ENCODE data around the gene SIN3B. TPM values are rescaled to one million over a fixed set of nuclear protein-coding genes. Genes with fewer than 3 reads are reported as not detected.
A peak's percentile ranks its signal among the peaks of the same experiment; 100 is the strongest.

Gene SIN3B
- total and polyA plus RNA-seq, 9 of the 15 experiments (the other 6 are each of a cell fraction or from before 2014, with no cell fraction given): 0.51 to 34.2 (median 14.3) TPM

GRCh38 chr19:16887353-16888265 is 58.4 kb downstream of the SIN3B start (continued):
- TF ChIP-seq, protein P1, sequence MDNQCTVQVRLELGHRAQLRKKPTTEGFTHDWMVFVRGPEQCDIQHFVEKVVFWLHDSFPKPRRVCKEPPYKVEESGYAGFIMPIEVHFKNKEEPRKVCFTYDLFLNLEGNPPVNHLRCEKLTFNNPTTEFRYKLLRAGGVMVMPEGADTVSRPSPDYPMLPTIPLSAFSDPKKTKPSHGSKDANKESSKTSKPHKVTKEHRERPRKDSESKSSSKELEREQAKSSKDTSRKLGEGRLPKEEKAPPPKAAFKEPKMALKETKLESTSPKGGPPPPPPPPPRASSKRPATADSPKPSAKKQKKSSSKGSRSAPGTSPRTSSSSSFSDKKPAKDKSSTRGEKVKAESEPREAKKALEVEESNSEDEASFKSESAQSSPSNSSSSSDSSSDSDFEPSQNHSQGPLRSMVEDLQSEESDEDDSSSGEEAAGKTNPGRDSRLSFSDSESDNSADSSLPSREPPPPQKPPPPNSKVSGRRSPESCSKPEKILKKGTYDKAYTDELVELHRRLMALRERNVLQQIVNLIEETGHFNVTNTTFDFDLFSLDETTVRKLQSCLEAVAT (IDR thresholded peaks at IDR 0.05): peak in 1 of 2 experiments; percentile 93; a peak in 2 of 4 replicates
- no peak for TF ChIP-seq DIDO1 (tag; IDR thresholded peaks at IDR 0.05; ENCODE audit: low read depth)
- peak; percentile 60; the same call in 1 of the 2 replicates for TF ChIP-seq NFXL1 (CRISPR knock-in tag; IDR thresholded peaks at IDR 0.05)
- peak; percentile 54 for TF ChIP-seq EP400 (IDR thresholded peaks at IDR 0.05)
- TF ChIP-seq HNRNPH1 (optimal IDR thresholded peaks at IDR 0.05; ENCODE audit: low read depth, low read length): no peak
- peak; percentile 21 for TF ChIP-seq RBM22 (IDR thresholded peaks at IDR 0.05; ENCODE audit: low read depth, low read length, poor library complexity, severe bottlenecking)
- peak; percentile 65; the same call in 1 of the 2 replicates for TF ChIP-seq DPF2 (IDR thresholded peaks at IDR 0.05)
- no peak for TF ChIP-seq SRSF1 (IDR thresholded peaks at IDR 0.05; ENCODE audit: low read depth, low read length)
- TF ChIP-seq CBX3 (IDR thresholded peaks at IDR 0.05; ENCODE audit: borderline replicate concordance in 1 of 2, low read length in 2 of 2): no peak
- TF ChIP-seq ATF6 (CRISPR knock-in tag; IDR thresholded peaks at IDR 0.05): no peak
- TF ChIP-seq, protein P2, sequence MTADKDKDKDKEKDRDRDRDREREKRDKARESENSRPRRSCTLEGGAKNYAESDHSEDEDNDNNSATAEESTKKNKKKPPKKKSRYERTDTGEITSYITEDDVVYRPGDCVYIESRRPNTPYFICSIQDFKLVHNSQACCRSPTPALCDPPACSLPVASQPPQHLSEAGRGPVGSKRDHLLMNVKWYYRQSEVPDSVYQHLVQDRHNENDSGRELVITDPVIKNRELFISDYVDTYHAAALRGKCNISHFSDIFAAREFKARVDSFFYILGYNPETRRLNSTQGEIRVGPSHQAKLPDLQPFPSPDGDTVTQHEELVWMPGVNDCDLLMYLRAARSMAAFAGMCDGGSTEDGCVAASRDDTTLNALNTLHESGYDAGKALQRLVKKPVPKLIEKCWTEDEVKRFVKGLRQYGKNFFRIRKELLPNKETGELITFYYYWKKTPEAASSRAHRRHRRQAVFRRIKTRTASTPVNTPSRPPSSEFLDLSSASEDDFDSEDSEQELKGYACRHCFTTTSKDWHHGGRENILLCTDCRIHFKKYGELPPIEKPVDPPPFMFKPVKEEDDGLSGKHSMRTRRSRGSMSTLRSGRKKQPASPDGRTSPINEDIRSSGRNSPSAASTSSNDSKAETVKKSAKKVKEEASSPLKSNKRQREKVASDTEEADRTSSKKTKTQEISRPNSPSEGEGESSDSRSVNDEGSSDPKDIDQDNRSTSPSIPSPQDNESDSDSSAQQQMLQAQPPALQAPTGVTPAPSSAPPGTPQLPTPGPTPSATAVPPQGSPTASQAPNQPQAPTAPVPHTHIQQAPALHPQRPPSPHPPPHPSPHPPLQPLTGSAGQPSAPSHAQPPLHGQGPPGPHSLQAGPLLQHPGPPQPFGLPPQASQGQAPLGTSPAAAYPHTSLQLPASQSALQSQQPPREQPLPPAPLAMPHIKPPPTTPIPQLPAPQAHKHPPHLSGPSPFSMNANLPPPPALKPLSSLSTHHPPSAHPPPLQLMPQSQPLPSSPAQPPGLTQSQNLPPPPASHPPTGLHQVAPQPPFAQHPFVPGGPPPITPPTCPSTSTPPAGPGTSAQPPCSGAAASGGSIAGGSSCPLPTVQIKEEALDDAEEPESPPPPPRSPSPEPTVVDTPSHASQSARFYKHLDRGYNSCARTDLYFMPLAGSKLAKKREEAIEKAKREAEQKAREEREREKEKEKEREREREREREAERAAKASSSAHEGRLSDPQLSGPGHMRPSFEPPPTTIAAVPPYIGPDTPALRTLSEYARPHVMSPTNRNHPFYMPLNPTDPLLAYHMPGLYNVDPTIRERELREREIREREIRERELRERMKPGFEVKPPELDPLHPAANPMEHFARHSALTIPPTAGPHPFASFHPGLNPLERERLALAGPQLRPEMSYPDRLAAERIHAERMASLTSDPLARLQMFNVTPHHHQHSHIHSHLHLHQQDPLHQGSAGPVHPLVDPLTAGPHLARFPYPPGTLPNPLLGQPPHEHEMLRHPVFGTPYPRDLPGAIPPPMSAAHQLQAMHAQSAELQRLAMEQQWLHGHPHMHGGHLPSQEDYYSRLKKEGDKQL (CRISPR knock-in tag; IDR thresholded peaks at IDR 0.05; ENCODE audit: borderline replicate concordance): no peak
- TF ChIP-seq ZC3H4 (CRISPR knock-in tag; IDR thresholded peaks at IDR 0.05; ENCODE audit: borderline replicate concordance): no peak
- TF ChIP-seq GTF2A2 (tag; IDR thresholded peaks at IDR 0.05): no peak
- TF ChIP-seq RAD51 (IDR thresholded peaks at IDR 0.05; ENCODE audit: borderline replicate concordance, low read depth): no peak
- TF ChIP-seq HDAC1 (IDR thresholded peaks at IDR 0.05): no peak
- TF ChIP-seq MCM7 (IDR thresholded peaks at IDR 0.05): no peak
- TF ChIP-seq ZKSCAN1 (IDR thresholded peaks at IDR 0.05; ENCODE audit: low read depth, low read length): no peak
- TF ChIP-seq PCBP2 (IDR thresholded peaks at IDR 0.05; ENCODE audit: low read depth, low read length, poor library complexity, severe bottlenecking): no peak
- no peak for TF ChIP-seq TSC22D4 (tag; IDR thresholded peaks at IDR 0.05)
- no peak for TF ChIP-seq HMG20B (CRISPR knock-in tag; IDR thresholded peaks at IDR 0.05)
